Stimulated activated CD4-positive, alpha-beta T cell treated with anti-CD3 and anti-CD28 coated beads, Interleukin-15, amount 100 ng/mL, for 48 hours (primary cell): ENCODE results near the gene NUP88.
"Not testable (repeated sequence)": the region's sequence is repeated elsewhere in the genome, so short reads cannot be mapped to it uniquely, and the experiment has no call there.

ENCODE experiments used
- DNase-seq, 2 donors: peaks; one replicate each; pipeline ENCODE4 v3.0.0-alpha.2; 2020; ENCODE audit warnings: low read depth in 2 of 2

Gene NUP88

GRCh38 chr17:5419356-5419958 lies at the start of gene NUP88:
Gene NUP88 (minus strand): TSS chr17:5419662. CDS start chr17:5419650, 12 bp downstream.
- DNase-seq, result peak; percentile 94 to 95

DNA sequence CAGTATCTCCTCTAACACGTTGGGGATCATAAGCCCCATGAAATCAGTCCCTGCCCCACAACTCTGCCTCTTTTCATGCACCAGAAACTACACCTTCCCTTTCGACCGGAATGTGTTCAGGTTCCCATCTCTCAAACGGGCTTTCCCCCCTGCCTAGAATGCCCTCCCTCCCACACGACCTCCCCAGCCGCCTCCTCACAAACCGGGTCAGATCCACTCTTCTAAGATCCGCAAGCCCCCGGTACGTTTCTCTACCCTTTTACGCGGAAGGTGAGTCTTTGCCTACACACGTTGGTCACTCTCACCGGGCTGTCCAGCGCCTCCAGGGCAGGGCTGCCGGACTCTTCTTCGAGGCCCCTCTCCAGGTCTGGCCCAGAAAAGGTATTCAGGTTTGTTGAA lies 48.6 kb upstream of the NUP88 start:
- peak in 1 of 2 donors; percentile 13 for DNase-seq

- DNase-seq, result no peak
Observed at GRCh38 chr17:5467416-5467815, 48.0 kb upstream of the NUP88 start.

GRCh38 chr17:5466295-5466694 lies 46.8 kb upstream of the NUP88 start:
- no peak for DNase-seq

GRCh38 chr17:5464717-5465507 lies 45.5 kb upstream of the NUP88 start:
- no peak for DNase-seq

DNA sequence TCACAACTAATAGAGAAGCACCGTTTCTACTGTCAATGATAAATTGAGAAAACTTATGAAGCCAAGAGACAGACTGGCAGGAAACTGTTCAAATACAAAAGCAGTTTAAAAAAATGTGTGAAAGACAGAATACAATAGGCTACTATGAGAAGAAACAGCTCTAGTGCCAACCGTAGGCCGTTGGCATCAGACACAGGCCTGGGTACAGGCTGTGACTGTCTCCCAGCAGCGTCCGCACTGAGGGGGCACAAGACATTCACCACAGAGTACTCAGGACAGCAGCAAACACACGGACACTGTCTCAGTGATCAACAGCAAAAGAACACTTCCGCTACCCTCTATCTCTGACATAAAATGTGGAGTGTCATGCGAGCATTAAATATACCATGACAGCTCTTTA lies 27.3 kb upstream of the NUP88 start:
- no peak for DNase-seq

GRCh38 chr17:5444209-5444608 lies 24.7 kb upstream of the NUP88 start:
- DNase-seq, result no peak

- no peak for DNase-seq
Observed at GRCh38 chr17:5443728-5444127, 24.3 kb upstream of the NUP88 start.

GRCh38 chr17:5439446-5439764 lies 19.9 kb upstream of the NUP88 start:
- DNase-seq, result no peak

- DNase-seq, result peak; percentile 85 to 89
Observed at GRCh38 chr17:5438716-5439445, 19.4 kb upstream of the NUP88 start, which contains the start of gene C1QBP. Gene C1QBP (minus strand): TSS chr17:5439155. CDS start chr17:5439073, 82 bp downstream.

- no peak for DNase-seq
Observed at GRCh38 chr17:5437721-5438317, 18.4 kb upstream of the NUP88 start.

DNA sequence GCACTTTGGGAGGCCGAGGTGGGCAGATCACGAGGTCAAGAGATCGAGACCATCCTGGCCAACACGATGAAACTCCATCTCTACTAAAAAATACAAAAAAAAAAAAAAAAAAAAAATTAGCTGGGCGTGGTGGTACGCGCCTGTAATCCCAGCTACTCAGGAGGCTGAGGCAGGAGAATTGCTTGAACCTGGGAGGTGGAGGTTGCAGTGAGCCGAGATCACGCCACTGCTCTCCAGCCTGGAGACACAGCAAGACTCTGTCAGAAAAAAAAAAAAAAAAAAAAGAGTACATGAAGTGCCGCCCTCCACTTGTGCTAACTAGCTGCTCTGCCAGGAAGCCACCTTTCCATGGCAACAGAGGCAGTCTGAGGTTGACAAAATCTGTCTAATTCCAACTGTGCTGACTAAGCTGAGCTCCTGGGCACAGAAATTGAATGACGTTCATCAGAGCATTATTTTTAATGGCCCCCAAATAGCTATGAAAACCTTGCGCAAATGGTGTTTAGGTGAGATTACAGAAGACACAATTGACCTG lies 16.4 kb upstream of the NUP88 start:
- not testable (repeated sequence) for DNase-seq

DNA sequence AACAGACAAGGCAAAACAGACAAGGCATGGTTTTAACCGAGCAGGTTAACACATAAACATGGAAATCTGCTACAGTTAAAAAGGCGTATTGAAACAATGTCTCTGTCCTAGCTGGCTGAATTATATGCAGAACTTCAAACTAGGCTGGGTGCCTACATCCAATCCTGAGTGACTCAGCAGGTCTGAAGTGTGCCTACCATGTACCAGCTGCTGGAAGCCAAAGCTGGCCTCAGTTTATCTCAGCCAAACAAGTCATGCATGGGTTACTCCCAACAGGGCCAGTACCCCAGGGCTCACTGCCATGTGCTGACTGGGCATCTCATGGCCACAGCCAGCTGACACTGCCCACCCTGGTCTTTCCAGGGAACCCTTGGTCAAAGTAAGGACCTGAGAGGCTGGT lies 15.5 kb upstream of the NUP88 start:
- no peak for DNase-seq

DNA sequence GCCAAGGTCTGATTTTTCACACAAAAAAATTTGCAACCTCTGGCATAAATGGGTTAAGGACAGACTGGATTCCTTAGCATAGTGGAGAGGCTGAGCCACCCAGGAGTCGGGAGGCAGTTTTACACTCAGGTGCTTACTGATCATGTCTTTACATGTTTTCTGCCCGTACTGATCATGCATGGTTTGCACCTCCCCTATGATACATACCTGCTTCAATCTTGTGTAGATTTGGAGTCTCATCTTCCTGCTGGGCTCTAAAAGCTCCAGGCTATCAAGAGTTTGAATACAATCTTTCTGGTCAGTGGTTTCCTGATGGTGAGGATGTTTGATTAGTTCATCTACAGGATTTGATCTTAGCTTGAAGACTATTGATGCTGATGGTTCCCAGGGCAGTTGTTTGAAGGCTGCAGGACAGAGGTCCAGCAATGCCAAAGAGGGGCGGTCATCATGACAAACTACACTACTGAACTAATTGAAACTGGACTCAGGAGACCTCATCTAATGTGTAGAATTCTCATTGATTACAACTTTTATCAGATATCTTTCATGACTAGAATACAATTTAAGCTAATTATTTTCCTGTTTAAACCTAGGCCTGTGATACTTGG lies 12.6 kb upstream of the NUP88 start:
- no peak for DNase-seq

- not testable (repeated sequence) for DNase-seq
Observed at GRCh38 chr17:5431234-5431633, 11.8 kb upstream of the NUP88 start.

GRCh38 chr17:5430413-5430999 lies 11.0 kb upstream of the NUP88 start:
- DNase-seq, result no peak

- DNase-seq, result no peak
Observed at GRCh38 chr17:5429191-5429887, 9.9 kb upstream of the NUP88 start.

GRCh38 chr17:5425826-5426225 lies 6.4 kb upstream of the NUP88 start:
- no peak for DNase-seq

DNA sequence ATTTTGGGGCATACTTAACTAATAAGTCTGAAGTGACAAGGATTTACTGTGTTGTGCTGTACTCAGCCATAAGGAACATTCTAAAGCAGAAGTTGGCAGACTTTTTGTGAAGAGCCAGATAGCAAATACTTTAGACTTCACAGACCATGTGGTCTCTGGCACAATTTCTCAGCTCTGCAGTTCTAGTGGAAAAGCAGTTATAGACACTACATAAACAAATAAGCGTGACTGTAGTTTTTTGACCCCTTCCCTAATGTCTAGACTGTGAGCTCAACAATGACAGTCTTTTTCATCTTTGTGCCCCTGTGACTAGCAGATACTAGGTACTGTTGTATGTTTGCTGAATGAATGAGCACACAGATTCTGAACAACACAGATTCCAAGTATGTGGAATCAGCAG lies 5.4 kb upstream of the NUP88 start:
- no peak for DNase-seq

- no peak for DNase-seq
Observed at GRCh38 chr17:5422505-5422904, 3.0 kb upstream of the NUP88 start.
